WTC11 (cell line): ENCODE data around the gene TRIP10. TPM values are rescaled to one million over a fixed set of nuclear protein-coding genes. Genes with fewer than 3 reads are reported as not detected.

Source experiments
- ATAC-seq: fragments of 200-7000 bp; cut with Tn5 transposase; 2 replicates; pipeline ENCODE4 v1.10.0; 2021; ENCODE audit warnings: mild to moderate bottlenecking, moderate library complexity
- CTCF ChIA-PET: fragments of 300-600 bp; sonication (Branson Sonifier 250); formaldehyde crosslinking; loops from one replicate; lab custom pipeline; 2021; ENCODE audit warnings: antibody characterized with exemption; lab: Charles Lee
- POLR2A ChIA-PET: fragments of 350-600 bp; sonication (Branson Sonifier 250); formaldehyde crosslinking; loops from one replicate; lab custom pipeline; 2021; ENCODE audit warnings: antibody characterized with exemption; lab: Charles Lee
- DNase-seq: peaks from one replicate; pipeline ENCODE4 v3.0.0; 2021; ENCODE audit warnings: low spot score
- H3K27ac Mint-ChIP-seq: 2 replicates; pipeline ENCODE4 v1.8.0; 2021; ENCODE audit warnings: mixed read lengths
- H3K27me3 Mint-ChIP-seq: 2 replicates; pipeline ENCODE4 v1.8.0; 2021; ENCODE audit warnings: low read depth, mild to moderate bottlenecking, moderate library complexity, mixed read lengths
- H3K36me3 Mint-ChIP-seq: 2 replicates; pipeline ENCODE4 v1.8.0; 2021; ENCODE audit warnings: mixed read lengths
- H3K4me1 Mint-ChIP-seq: 2 replicates; pipeline ENCODE4 v1.8.0; 2022; ENCODE audit warnings: mixed read lengths
- H3K4me3 Mint-ChIP-seq: 2 replicates; pipeline ENCODE4 v1.8.0; 2021; ENCODE audit warnings: mild to moderate bottlenecking, moderate library complexity, mixed read lengths
- H3K9me3 Mint-ChIP-seq: 2 replicates; pipeline ENCODE4 v1.8.0; 2021; ENCODE audit warnings: mixed read lengths
- CBFB ChIP-seq: sonication (generic); formaldehyde crosslinking; IDR thresholded peaks from 2 replicates; pipeline ENCODE4 v1.8.1; 2022; ENCODE audit warnings: mild to moderate bottlenecking, low read depth, missing genetic modification reagents
- GABPB1 ChIP-seq: sonication (generic); formaldehyde crosslinking; IDR thresholded peaks from 2 replicates; pipeline ENCODE4 v1.8.1; 2023; ENCODE audit warnings: mild to moderate bottlenecking, missing genetic modification reagents
- GTF2I ChIP-seq: fragments of 250-450 bp; sonication (Bioruptor Pico); conservative IDR thresholded peaks from 2 replicates; pipeline ENCODE4 v1.4.0; 2021; ENCODE audit warnings: mild to moderate bottlenecking
- KAT7 ChIP-seq: sonication (generic); formaldehyde crosslinking; IDR thresholded peaks from 2 replicates; pipeline ENCODE4 v1.8.1; 2023; ENCODE audit warnings: missing genetic modification reagents, mild to moderate bottlenecking, borderline replicate concordance
- MXD4 ChIP-seq: fragments of 250-450 bp; sonication (Bioruptor Pico); IDR thresholded peaks from 2 replicates; pipeline ENCODE4 v1.8.0; 2021; ENCODE audit warnings: mild to moderate bottlenecking, moderate library complexity, borderline replicate concordance
- NFATC4 ChIP-seq: fragments of 250-450 bp; sonication (Bioruptor Pico); IDR thresholded peaks from 2 replicates; pipeline ENCODE4 v1.9.0; 2021; ENCODE audit warnings: mild to moderate bottlenecking
- NR2C2 ChIP-seq: sonication (generic); formaldehyde crosslinking; IDR thresholded peaks from 2 replicates; pipeline ENCODE4 v1.8.0; 2022; ENCODE audit warnings: mild to moderate bottlenecking, missing genetic modification reagents
- RELA ChIP-seq: sonication (generic); formaldehyde crosslinking; IDR thresholded peaks from 2 replicates; pipeline ENCODE4 v1.8.1; 2022; ENCODE audit warnings: missing genetic modification reagents, mild to moderate bottlenecking, borderline replicate concordance
- RORB ChIP-seq: fragments of 250-450 bp; sonication (Bioruptor Pico); IDR thresholded peaks from 2 replicates; pipeline ENCODE4 v1.9.0; 2021; ENCODE audit warnings: mild to moderate bottlenecking
- SOX15 ChIP-seq: fragments of 250-450 bp; sonication (Bioruptor Pico); IDR thresholded peaks from 2 replicates; pipeline ENCODE4 v1.9.0; 2021; ENCODE audit warnings: mild to moderate bottlenecking
- ZBTB21 ChIP-seq: sonication (generic); formaldehyde crosslinking; IDR thresholded peaks from 2 replicates; pipeline ENCODE4 v1.8.1; 2023; ENCODE audit warnings: mild to moderate bottlenecking, missing genetic modification reagents, borderline replicate concordance
- ZNF317 ChIP-seq: sonication (generic); formaldehyde crosslinking; IDR thresholded peaks from 2 replicates; pipeline ENCODE4 v1.8.1; 2023; ENCODE audit warnings: low read depth, mild to moderate bottlenecking, moderate library complexity, missing genetic modification reagents, borderline replicate concordance
- ZNF416 ChIP-seq: fragments of 250-450 bp; sonication (Bioruptor Pico); IDR thresholded peaks from 2 replicates; pipeline ENCODE4 v1.9.0; 2021; ENCODE audit warnings: mild to moderate bottlenecking, inconsistent platforms
- total RNA-seq: library from RNA; stranded (reverse); gene quantifications from 3 replicates; pipeline ENCODE4 v1.2.3, GENCODE V29; 2021
- TF ChIP-seq, protein P1 (sequence below): sonication (generic); formaldehyde crosslinking; IDR thresholded peaks from 2 replicates; pipeline ENCODE4 v1.8.1; 2022; ENCODE audit warnings: missing genetic modification reagents, borderline replicate concordance
- TF ChIP-seq, protein P2 (sequence below): fragments of 200-600 bp; IDR thresholded peaks from 2 replicates; pipeline ENCODE4 v1.8.0; 2022; ENCODE audit warnings: antibody characterized with exemption
- TF ChIP-seq, protein P3 (sequence below): sonication (generic); formaldehyde crosslinking; IDR thresholded peaks from 2 replicates; pipeline ENCODE4 v1.8.0; 2022; ENCODE audit warnings: missing genetic modification reagents
- TF ChIP-seq, protein P4 (sequence below): sonication (generic); formaldehyde crosslinking; IDR thresholded peaks from 2 replicates; pipeline ENCODE4 v1.8.1; 2022; ENCODE audit warnings: mild to moderate bottlenecking, missing genetic modification reagents, moderate library complexity, borderline replicate concordance
- TF ChIP-seq, protein P5 (sequence below): sonication (generic); formaldehyde crosslinking; IDR thresholded peaks from 2 replicates; pipeline ENCODE4 v1.8.1; 2023; ENCODE audit warnings: mild to moderate bottlenecking, missing genetic modification reagents
- TF ChIP-seq, protein P6 (sequence below): fragments of 250-450 bp; sonication (Bioruptor Pico); IDR thresholded peaks from 2 replicates; pipeline ENCODE4 v2.1.2; 2022; ENCODE audit warnings: mild to moderate bottlenecking, moderate library complexity
- TF ChIP-seq, protein P7 (sequence below): sonication (generic); formaldehyde crosslinking; IDR thresholded peaks from 2 replicates; pipeline ENCODE4 v1.8.1; 2023; ENCODE audit warnings: mild to moderate bottlenecking, missing genetic modification reagents, borderline replicate concordance

Gene TRIP10
- total RNA-seq, 1 experiment from 2014 or later, result 76.6 TPM

DNA sequence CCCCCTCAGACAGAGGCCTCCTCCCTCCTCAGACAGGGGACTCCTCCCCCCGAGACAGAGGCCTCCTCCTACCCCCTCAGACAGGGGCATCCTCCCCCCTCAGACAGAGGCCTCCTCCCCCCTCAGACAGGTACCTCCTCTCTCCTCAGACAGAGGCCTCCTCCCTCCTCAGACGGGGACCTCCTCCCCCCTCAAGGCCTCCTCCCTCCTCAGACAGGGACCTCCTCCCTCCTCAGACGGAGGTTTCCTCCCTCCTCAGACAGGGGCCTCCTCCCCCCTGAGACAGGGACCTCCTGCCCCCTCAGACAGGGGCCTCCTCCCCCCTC is 32.9 kb upstream of the TRIP10 start:
- TF ChIP-seq RELA (no peak), KAT7 (CRISPR knock-in tag) (no peak)
- TF ChIP-seq, protein P1, sequence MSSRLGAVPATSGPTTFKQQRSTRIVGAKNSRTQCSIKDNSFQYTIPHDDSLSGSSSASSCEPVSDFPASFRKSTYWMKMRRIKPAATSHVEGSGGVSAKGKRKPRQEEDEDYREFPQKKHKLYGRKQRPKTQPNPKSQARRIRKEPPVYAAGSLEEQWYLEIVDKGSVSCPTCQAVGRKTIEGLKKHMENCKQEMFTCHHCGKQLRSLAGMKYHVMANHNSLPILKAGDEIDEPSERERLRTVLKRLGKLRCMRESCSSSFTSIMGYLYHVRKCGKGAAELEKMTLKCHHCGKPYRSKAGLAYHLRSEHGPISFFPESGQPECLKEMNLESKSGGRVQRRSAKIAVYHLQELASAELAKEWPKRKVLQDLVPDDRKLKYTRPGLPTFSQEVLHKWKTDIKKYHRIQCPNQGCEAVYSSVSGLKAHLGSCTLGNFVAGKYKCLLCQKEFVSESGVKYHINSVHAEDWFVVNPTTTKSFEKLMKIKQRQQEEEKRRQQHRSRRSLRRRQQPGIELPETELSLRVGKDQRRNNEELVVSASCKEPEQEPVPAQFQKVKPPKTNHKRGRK, result no peak
- Mint-ChIP-seq H3K4me3 (no peak overlapping the region), H3K4me1 (peaks cover 12% of the 10 kb centered on the region), H3K36me3 (no peaks in the 10 kb centered on the region), H3K27ac (no peak overlapping the region), H3K9me3 (no peaks in the 10 kb centered on the region), H3K27me3 (peaks cover 31% of the 10 kb centered on the region)
- no peak for DNase-seq
- ChIA-PET POLR2A (no interaction called here), CTCF (no interaction called here)
- no peak for ATAC-seq

DNA sequence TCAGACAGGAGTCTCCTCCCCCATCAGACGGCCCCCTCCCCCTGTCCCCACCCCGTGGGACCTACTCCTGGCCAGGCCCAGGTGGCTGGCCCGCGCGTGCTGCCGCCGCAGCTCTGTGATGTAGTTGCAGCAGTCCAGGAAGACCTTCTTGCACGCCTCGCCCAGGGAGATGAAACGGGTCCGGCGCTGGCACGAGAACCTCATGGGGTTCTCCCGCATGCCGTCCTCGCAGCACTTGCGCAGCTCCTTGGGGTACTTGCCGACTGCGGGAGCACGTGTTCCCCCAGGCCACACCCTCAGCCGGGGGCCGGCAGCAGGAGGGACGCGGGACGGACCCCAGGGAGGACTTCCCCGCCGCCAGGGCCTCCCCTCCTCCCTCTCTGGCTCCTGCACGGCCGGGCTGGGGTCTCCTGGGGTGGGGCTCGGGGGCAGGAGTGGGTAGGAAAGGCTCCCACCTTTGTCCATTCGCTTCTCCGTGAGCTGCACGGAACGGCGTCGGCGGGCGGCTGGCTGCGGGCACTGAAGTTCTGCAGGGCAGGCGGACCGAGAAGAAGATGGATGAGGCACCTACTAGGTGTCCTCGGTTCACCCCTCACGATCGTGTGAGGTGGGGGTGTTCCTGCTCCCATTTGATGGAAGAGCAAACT is 32.3 kb upstream of the TRIP10 start:
- Mint-ChIP-seq H3K4me3 (no peak overlapping the region), H3K4me1 (peaks cover 13% of the 10 kb centered on the region), H3K36me3 (no peaks in the 10 kb centered on the region), H3K27me3 (peaks cover 34% of the 10 kb centered on the region), H3K9me3 (no peaks in the 10 kb centered on the region), H3K27ac (no peak overlapping the region)
- ChIA-PET CTCF (interaction anchor here (0.5 kb wide), 1 partner anchor 127 kb away, joined by 4 read pairs; no protein-coding TSS in a partner anchor), POLR2A (no interaction called here)
- ATAC-seq (no peak), DNase-seq (no peak)
- TF ChIP-seq MXD4 (CRISPR knock-in tag) (no peak), NFATC4 (no peak), SOX15 (CRISPR knock-in tag) (no peak), NR2C2 (CRISPR knock-in tag) (no peak), ZBTB21 (CRISPR knock-in tag) (no peak), CBFB (no peak), ZNF416 (CRISPR knock-in tag) (no peak), RORB (CRISPR knock-in tag) (no peak), GTF2I (no peak), GABPB1 (CRISPR knock-in tag) (no peak), ZNF317 (CRISPR knock-in tag) (no peak)
- TF ChIP-seq, protein P2, sequence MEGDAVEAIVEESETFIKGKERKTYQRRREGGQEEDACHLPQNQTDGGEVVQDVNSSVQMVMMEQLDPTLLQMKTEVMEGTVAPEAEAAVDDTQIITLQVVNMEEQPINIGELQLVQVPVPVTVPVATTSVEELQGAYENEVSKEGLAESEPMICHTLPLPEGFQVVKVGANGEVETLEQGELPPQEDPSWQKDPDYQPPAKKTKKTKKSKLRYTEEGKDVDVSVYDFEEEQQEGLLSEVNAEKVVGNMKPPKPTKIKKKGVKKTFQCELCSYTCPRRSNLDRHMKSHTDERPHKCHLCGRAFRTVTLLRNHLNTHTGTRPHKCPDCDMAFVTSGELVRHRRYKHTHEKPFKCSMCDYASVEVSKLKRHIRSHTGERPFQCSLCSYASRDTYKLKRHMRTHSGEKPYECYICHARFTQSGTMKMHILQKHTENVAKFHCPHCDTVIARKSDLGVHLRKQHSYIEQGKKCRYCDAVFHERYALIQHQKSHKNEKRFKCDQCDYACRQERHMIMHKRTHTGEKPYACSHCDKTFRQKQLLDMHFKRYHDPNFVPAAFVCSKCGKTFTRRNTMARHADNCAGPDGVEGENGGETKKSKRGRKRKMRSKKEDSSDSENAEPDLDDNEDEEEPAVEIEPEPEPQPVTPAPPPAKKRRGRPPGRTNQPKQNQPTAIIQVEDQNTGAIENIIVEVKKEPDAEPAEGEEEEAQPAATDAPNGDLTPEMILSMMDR, result no peak
- TF ChIP-seq, protein P3, sequence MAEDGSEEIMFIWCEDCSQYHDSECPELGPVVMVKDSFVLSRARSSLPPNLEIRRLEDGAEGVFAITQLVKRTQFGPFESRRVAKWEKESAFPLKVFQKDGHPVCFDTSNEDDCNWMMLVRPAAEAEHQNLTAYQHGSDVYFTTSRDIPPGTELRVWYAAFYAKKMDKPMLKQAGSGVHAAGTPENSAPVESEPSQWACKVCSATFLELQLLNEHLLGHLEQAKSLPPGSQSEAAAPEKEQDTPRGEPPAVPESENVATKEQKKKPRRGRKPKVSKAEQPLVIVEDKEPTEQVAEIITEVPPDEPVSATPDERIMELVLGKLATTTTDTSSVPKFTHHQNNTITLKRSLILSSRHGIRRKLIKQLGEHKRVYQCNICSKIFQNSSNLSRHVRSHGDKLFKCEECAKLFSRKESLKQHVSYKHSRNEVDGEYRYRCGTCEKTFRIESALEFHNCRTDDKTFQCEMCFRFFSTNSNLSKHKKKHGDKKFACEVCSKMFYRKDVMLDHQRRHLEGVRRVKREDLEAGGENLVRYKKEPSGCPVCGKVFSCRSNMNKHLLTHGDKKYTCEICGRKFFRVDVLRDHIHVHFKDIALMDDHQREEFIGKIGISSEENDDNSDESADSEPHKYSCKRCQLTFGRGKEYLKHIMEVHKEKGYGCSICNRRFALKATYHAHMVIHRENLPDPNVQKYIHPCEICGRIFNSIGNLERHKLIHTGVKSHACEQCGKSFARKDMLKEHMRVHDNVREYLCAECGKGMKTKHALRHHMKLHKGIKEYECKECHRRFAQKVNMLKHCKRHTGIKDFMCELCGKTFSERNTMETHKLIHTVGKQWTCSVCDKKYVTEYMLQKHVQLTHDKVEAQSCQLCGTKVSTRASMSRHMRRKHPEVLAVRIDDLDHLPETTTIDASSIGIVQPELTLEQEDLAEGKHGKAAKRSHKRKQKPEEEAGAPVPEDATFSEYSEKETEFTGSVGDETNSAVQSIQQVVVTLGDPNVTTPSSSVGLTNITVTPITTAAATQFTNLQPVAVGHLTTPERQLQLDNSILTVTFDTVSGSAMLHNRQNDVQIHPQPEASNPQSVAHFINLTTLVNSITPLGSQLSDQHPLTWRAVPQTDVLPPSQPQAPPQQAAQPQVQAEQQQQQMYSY (CRISPR knock-in tag), result no peak
- TF ChIP-seq, protein P4, sequence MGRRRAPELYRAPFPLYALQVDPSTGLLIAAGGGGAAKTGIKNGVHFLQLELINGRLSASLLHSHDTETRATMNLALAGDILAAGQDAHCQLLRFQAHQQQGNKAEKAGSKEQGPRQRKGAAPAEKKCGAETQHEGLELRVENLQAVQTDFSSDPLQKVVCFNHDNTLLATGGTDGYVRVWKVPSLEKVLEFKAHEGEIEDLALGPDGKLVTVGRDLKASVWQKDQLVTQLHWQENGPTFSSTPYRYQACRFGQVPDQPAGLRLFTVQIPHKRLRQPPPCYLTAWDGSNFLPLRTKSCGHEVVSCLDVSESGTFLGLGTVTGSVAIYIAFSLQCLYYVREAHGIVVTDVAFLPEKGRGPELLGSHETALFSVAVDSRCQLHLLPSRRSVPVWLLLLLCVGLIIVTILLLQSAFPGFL (CRISPR knock-in tag), result no peak
- TF ChIP-seq, protein P5, sequence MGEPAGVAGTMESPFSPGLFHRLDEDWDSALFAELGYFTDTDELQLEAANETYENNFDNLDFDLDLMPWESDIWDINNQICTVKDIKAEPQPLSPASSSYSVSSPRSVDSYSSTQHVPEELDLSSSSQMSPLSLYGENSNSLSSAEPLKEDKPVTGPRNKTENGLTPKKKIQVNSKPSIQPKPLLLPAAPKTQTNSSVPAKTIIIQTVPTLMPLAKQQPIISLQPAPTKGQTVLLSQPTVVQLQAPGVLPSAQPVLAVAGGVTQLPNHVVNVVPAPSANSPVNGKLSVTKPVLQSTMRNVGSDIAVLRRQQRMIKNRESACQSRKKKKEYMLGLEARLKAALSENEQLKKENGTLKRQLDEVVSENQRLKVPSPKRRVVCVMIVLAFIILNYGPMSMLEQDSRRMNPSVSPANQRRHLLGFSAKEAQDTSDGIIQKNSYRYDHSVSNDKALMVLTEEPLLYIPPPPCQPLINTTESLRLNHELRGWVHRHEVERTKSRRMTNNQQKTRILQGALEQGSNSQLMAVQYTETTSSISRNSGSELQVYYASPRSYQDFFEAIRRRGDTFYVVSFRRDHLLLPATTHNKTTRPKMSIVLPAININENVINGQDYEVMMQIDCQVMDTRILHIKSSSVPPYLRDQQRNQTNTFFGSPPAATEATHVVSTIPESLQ (CRISPR knock-in tag), result no peak
- TF ChIP-seq, protein P6, sequence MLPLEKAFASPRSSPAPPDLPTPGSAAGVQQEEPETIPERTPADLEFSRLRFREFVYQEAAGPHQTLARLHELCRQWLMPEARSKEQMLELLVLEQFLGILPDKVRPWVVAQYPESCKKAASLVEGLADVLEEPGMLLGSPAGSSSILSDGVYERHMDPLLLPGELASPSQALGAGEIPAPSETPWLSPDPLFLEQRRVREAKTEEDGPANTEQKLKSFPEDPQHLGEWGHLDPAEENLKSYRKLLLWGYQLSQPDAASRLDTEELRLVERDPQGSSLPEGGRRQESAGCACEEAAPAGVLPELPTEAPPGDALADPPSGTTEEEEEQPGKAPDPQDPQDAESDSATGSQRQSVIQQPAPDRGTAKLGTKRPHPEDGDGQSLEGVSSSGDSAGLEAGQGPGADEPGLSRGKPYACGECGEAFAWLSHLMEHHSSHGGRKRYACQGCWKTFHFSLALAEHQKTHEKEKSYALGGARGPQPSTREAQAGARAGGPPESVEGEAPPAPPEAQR (CRISPR knock-in tag), result no peak
- TF ChIP-seq, protein P7, sequence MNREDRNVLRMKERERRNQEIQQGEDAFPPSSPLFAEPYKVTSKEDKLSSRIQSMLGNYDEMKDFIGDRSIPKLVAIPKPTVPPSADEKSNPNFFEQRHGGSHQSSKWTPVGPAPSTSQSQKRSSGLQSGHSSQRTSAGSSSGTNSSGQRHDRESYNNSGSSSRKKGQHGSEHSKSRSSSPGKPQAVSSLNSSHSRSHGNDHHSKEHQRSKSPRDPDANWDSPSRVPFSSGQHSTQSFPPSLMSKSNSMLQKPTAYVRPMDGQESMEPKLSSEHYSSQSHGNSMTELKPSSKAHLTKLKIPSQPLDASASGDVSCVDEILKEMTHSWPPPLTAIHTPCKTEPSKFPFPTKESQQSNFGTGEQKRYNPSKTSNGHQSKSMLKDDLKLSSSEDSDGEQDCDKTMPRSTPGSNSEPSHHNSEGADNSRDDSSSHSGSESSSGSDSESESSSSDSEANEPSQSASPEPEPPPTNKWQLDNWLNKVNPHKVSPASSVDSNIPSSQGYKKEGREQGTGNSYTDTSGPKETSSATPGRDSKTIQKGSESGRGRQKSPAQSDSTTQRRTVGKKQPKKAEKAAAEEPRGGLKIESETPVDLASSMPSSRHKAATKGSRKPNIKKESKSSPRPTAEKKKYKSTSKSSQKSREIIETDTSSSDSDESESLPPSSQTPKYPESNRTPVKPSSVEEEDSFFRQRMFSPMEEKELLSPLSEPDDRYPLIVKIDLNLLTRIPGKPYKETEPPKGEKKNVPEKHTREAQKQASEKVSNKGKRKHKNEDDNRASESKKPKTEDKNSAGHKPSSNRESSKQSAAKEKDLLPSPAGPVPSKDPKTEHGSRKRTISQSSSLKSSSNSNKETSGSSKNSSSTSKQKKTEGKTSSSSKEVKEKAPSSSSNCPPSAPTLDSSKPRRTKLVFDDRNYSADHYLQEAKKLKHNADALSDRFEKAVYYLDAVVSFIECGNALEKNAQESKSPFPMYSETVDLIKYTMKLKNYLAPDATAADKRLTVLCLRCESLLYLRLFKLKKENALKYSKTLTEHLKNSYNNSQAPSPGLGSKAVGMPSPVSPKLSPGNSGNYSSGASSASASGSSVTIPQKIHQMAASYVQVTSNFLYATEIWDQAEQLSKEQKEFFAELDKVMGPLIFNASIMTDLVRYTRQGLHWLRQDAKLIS (CRISPR knock-in tag), result no peak
